Small intestine (tissue), 7 donors: ENCODE data around the gene ARHGAP15. TPM values are rescaled to one million over a fixed set of nuclear protein-coding genes. Genes with fewer than 3 reads are reported as not detected.

Source experiments
- DNase-seq, 2 donors: peaks; one replicate each; pipeline versions ENCODE4 v3.0.0 to v3.0.0-alpha.2; 2013
- FAIRE-seq: peaks from 2 replicates; lab custom pipeline; 2012; peaks lifted over from hg19 to GRCh38; lab: Jason Lieb, UNC
- H3K27ac ChIP-seq, 3 donors: one replicate each; pipeline ENCODE4 v1.5.1; 2013; ENCODE audit warnings: low read length in 2 of 3, mild to moderate bottlenecking in 2 of 3, control low read depth in 1 of 3, inconsistent platforms in 1 of 3, low read depth in 1 of 3, moderate library complexity in 1 of 3
- H3K27me3 ChIP-seq, 3 donors: one replicate each; pipeline ENCODE4 v1.6.1; 2013; ENCODE audit warnings: low read length in 3 of 3, inconsistent platforms in 1 of 3; ENCODE audit not compliant: control insufficient read depth in 3 of 3, insufficient read depth in 3 of 3
- H3K36me3 ChIP-seq, 3 donors: one replicate each; pipeline ENCODE4 v1.6.1; 2013; ENCODE audit warnings: low read length in 3 of 3, inconsistent platforms in 1 of 3, low read depth in 1 of 3, mild to moderate bottlenecking in 1 of 3, moderate library complexity in 1 of 3; ENCODE audit not compliant: control insufficient read depth in 3 of 3, insufficient read depth in 2 of 3
- H3K4me1 ChIP-seq, 3 donors: one replicate each; pipeline ENCODE4 v1.6.1; 2013; ENCODE audit warnings: low read length in 2 of 3, inconsistent platforms in 1 of 3, low read depth in 1 of 3, mild to moderate bottlenecking in 1 of 3, moderate library complexity in 1 of 3; ENCODE audit not compliant: control insufficient read depth in 3 of 3, insufficient read depth in 2 of 3
- H3K4me3 ChIP-seq, 3 donors: one replicate each; pipeline ENCODE4 v1.5.1; 2013; ENCODE audit warnings: low read length in 3 of 3, control low read depth in 1 of 3, inconsistent platforms in 1 of 3, low read depth in 1 of 3, mild to moderate bottlenecking in 1 of 3, moderate library complexity in 1 of 3
- H3K9me3 ChIP-seq, 2 donors: one replicate each; pipeline ENCODE4 v1.6.1; 2013; ENCODE audit warnings: low read depth in 1 of 2, low read length in 1 of 2; ENCODE audit not compliant: control insufficient read depth in 2 of 2, insufficient read depth in 1 of 2
- WGBS, 3 donors: extraction: QIAGEN DNeasy Blood & Tissue Kit; methylation state at CpG; one replicate each; pipeline ENCODE4 v1.1.7; 2013; 5-methylcytosine and 5-hydroxymethylcytosine counted together
- polyA plus RNA-seq, 4 donors: library from polyadenylated mRNA; stranded (reverse) in 3 of 4; unstranded in 1 of 4; fragments of 200-250 nt in 3 of 4; fragments of 120-200 nt in 1 of 4; gene quantifications; one replicate each; pipeline versions ENCODE4 v1.2.1 to v1.2.3, GENCODE V29; 2013
- donor health status: healthy with polysubstance abuse.
- donor health status: control.
- donor health status: control.
- donor health status: Bipolar disorder and iron deficiency.
- donor health status: healthy.

Gene ARHGAP15
- polyA plus RNA-seq, 4 donors = 0.67 to 18.2 (median 10.1) TPM

DNA sequence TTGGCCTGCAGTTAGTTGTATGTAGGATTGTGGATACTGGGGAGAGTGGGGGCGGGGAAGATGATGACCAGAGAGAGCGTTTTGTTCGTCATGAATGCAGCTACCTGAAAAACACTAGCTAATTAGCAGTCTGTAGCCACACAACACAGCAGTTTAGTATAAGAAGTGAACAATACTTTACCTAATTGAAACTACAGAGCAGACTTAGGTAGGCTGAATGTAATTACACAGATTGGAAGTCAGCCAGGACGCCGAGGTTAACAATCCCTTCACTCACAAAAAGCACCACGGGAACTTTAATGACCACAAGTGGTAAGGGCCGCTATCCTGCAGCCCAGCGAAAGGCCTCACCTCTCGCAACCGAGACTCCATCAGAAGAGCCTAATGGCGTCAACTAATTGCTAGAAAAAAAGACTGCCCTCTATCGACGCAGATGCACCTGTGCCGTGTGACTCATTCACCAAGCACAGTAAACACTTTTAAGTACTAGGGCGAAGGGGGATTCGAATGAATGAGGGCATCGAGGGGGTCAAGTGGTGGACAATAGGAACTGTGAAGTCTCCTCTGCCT is 591.0 kb downstream of the ARHGAP15 start:
- FAIRE-seq (no peak), DNase-seq (no peak)
- no peaks in the 10 kb centered on the region for H3K9me3 ChIP-seq
- WGBS, 3 donors = 82 to 90% (median 86%) methylated on average over 17 of the region's 17 CpGs
- no peaks in the 10 kb centered on the region for H3K36me3 ChIP-seq
- H3K27me3 ChIP-seq = no peaks in the 10 kb centered on the region
- H3K4me3 ChIP-seq = no peak overlapping the region
- no peak overlapping the region for H3K27ac ChIP-seq
- no peaks in the 10 kb centered on the region for H3K4me1 ChIP-seq

DNA sequence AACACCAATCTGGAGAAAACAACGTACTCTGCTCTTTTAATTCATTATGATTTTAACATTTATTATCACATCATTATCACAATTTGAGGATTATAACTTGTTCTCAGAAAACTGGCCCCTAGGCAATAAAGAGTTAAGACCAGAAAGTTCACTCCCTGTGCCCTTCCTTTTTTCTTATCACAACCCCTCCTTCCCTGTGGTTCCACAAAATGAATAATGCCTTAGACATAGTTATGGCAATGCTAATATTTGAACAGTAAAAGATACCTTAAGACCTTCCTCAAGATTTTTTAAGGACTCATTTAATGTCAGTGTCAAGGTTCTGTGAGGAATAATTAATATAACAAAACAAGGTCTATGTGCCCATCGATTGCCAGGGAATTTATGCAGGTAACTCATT is 596.2 kb downstream of the ARHGAP15 start:
- Histone ChIP-seq H3K4me3 (no peak overlapping the region), H3K9me3 (no peaks in the 10 kb centered on the region), H3K27me3 (no peaks in the 10 kb centered on the region), H3K4me1 (peaks cover 0 to 3% (median 0%) of the 10 kb centered on the region in 3 donors), H3K36me3 (no peaks in the 10 kb centered on the region), H3K27ac (no peak overlapping the region)
- 38 to 71% (median 57%) methylated on average over 2 of the region's 2 CpGs for WGBS, 3 donors
- DNase-seq (no peak), FAIRE-seq (no peak)

DNA sequence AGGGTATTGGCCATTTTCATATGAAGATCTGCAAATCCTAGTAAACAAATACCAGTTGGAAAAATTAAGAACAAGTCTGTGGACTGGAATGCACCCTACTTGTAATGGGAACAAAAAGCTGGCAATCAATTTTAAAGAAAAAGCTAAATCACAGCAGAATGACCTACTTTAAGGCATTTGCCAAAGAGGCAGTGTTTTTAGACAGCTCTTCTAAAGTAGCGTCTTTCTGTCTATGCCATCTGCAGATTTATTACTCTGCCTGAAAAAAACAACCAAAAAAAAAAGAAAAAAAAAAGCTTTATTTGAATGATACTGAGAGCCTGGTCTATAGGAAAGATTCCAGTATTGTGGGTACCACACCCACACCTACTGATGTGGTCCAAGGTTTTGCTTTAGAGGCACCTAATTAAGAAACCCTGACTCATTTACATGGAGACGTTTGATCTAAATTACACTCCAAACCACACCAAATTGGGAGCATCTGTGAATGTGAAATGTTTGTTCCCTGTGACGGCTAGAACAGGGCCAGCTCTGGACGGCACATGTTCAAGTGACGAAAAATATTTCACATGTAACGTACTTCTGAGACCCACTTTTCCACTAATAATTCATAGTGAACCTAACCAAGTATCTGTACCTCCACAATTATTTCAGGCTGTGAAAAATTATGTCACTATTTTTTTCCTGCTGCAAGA is 597.1 kb downstream of the ARHGAP15 start:
- WGBS, 3 donors = 76 to 89% (median 82%) methylated on average over 6 of the region's 6 CpGs
- FAIRE-seq = no peak
- Histone ChIP-seq H3K27me3 (no peaks in the 10 kb centered on the region), H3K4me3 (no peak overlapping the region), H3K9me3 (no peaks in the 10 kb centered on the region), H3K36me3 (no peaks in the 10 kb centered on the region), H3K4me1 (peaks cover 0 to 3% (median 0%) of the 10 kb centered on the region in 3 donors), H3K27ac (no peak overlapping the region)
- no peak for DNase-seq

DNA sequence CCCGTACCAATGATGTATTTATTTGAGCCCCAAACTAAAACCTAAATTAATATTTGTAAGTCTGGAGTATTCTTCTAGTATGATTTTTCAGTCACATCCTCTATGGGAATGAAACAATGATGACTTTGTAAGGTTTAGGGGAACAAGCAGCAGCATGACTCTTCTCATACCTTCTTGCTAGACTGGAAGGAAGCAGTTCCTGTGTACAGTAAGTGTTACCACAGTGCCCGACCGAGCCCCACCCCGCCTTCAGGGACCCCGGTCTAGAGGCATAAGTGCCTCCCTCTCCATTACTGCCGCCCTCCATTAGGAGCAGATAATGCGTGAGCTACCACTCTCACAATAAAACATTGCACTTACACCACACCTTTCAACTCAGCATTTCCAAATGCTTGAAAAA is 599.3 kb downstream of the ARHGAP15 start:
- 77 to 86% (median 85%) methylated on average over 7 of the region's 7 CpGs for WGBS, 3 donors
- H3K27ac ChIP-seq = no peak overlapping the region
- FAIRE-seq = no peak
- H3K4me1 ChIP-seq = peaks cover 0 to 3% (median 0%) of the 10 kb centered on the region in 3 donors
- no peaks in the 10 kb centered on the region for H3K27me3 ChIP-seq
- H3K9me3 ChIP-seq = no peaks in the 10 kb centered on the region
- DNase-seq = no peak
- no peaks in the 10 kb centered on the region for H3K36me3 ChIP-seq
- H3K4me3 ChIP-seq = no peak overlapping the region

DNA sequence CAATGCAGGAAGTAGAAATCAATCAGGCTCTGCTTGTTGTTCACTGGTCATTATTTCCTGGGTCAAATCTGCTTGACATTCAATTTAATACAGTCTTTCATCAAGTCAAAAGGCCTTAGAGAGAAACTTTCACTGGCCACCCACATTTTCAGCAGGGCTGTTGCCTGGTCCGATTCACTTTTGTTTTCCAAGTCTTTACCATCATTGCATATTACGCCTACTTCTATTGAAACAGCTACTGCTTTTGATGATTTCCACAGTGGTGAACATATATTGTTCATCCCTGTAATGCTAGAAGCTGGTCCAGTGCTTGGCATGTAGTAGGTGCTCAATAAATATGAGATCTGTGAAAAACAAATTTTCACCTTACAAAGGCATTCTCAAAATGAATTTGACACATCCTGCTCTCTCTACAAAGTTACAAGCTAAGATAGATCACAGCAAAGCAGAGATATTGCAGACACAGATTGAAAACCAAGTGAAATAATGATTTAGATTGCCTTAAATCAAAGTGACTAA is 600.1 kb downstream of the ARHGAP15 start:
- FAIRE-seq (no peak), DNase-seq (no peak)
- Histone ChIP-seq H3K36me3 (no peaks in the 10 kb centered on the region), H3K9me3 (no peaks in the 10 kb centered on the region), H3K27me3 (no peaks in the 10 kb centered on the region), H3K4me1 (peaks cover 0 to 3% (median 0%) of the 10 kb centered on the region in 3 donors), H3K27ac (no peak overlapping the region), H3K4me3 (no peak overlapping the region)
- 83 to 85% (median 84%) methylated on average over 2 of the region's 2 CpGs for WGBS, 3 donors

DNA sequence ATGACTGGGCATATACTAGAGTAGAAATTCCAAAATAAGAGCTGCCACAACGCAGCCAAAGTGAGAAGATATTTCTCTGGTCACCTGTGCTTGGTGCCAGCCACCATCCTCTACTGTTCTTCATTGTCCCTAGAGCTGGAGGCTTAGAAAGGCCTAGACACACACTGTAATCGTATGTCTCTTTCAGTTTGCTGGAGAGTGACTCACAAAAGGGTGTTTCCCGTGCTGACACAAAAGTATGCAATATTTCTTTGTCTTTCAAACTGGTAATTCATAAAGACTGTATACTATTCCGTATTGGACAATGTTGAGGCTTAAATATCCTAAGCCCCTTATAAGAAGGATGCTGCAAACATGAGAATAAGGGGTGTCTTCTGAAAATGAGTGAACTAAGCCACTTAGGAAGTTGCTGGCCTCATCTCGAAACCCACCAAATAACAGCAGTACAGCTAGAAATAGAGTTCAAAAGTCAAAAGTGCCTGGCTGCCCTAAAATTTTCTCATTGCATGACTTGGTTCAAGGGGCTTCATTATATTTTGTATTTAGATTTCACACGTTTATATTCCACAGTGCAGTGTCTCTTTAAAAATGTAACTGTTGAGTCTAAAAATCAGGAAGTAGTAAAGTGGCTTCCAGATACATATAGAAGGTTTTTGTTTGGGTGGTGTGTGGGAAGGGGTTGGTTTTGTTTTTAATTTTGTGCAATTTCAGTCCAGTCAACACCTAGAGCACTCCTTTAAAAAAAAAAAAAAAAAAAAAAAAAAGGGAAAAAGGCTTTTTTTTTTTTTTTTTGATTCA is 601.1 kb downstream of the ARHGAP15 start:
- H3K4me1 ChIP-seq = peaks cover 0 to 3% (median 0%) of the 10 kb centered on the region in 3 donors
- H3K4me3 ChIP-seq = no peak overlapping the region
- 54 to 63% (median 59%) methylated on average over 6 of the region's 6 CpGs for WGBS, 3 donors
- no peaks in the 10 kb centered on the region for H3K36me3 ChIP-seq
- no peaks in the 10 kb centered on the region for H3K27me3 ChIP-seq
- no peak for DNase-seq
- H3K9me3 ChIP-seq = no peaks in the 10 kb centered on the region
- H3K27ac ChIP-seq = no peak overlapping the region
- FAIRE-seq = no peak

DNA sequence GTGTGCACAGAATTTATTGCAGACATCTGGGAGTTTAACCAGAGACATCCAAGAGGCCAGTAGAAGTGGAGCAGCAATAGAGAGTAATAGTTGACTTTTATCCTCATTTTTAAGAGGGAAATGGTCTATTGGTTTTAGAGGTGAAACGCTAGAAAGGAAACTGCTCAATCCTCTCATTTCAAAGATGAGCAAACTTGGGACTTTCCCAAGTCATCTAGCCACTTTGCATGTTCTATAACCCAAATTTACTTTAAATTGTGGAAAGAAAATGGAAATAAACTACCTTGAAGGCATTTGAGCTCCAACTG is 601.7 kb downstream of the ARHGAP15 start:
- WGBS, 3 donors = 62 to 82% (median 74%) methylated on average over 1 of the region's 1 CpG
- Histone ChIP-seq H3K4me1 (no peaks in the 10 kb centered on the region), H3K27me3 (no peaks in the 10 kb centered on the region), H3K4me3 (no peak overlapping the region), H3K36me3 (no peaks in the 10 kb centered on the region), H3K27ac (no peak overlapping the region), H3K9me3 (no peaks in the 10 kb centered on the region)
- DNase-seq (no peak), FAIRE-seq (no peak)

DNA sequence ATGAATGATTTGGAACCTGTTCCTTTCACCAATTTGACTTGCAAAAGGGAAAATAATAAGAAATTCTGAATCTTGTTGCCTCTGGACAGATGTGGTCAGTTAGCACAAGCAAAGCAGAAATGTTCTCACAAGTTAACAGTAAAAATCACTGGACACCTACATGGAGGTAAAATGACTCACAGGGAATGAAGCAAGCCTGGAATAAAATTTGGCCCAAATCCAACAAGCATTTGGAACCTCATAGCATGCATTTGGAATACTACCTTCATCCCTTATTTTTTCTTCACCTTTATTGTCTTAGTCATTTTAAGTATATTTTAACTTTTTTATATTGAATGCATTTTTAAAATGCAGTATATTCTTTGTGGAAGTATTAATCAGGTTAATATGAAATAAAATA is 602.9 kb downstream of the ARHGAP15 start:
- Histone ChIP-seq H3K9me3 (no peaks in the 10 kb centered on the region), H3K27ac (no peak overlapping the region), H3K4me1 (no peaks in the 10 kb centered on the region), H3K36me3 (no peaks in the 10 kb centered on the region), H3K4me3 (no peak overlapping the region), H3K27me3 (no peaks in the 10 kb centered on the region)
- FAIRE-seq (no peak), DNase-seq (no peak)
